GM20000 (cell line): ENCODE measurements around the gene CUX1.

Experiments used
- DNase-seq: peaks from one replicate; pipeline ENCODE4 v3.0.0; 2012; ENCODE audit warnings: low spot score
- CTCF ChIP-seq: IDR thresholded peaks from 2 replicates; pipeline ENCODE4 v1.5.1; 2012; ENCODE audit warnings: mild to moderate bottlenecking, control low read depth; ENCODE audit errors: extremely low read depth, missing control alignments

Gene CUX1

GRCh38 chr7:102196028-102196427 is 378.6 kb downstream of the CUX1 start:
- TF ChIP-seq CTCF = no peak

GRCh38 chr7:102197161-102197560 is 379.7 kb downstream of the CUX1 start:
- TF ChIP-seq CTCF = no peak
- DNase-seq = no peak

More at GRCh38 chr7:102196028-102196427, 378.6 kb downstream of the CUX1 start:
- no peak for DNase-seq

- no peak for TF ChIP-seq CTCF
- DNase-seq = no peak
These were observed 380.2 kb downstream of the CUX1 start for GRCh38 chr7:102197599-102197998.

- DNase-seq = no peak
- TF ChIP-seq CTCF = no peak
These were observed 381.1 kb downstream of the CUX1 start for GRCh38 chr7:102198417-102198956.

- no peak for TF ChIP-seq CTCF
These were observed 384.1 kb downstream of the CUX1 start for GRCh38 chr7:102201576-102201975.

GRCh38 chr7:102202556-102202955 is 385.1 kb downstream of the CUX1 start:
- no peak for TF ChIP-seq CTCF
- DNase-seq = no peak

More at GRCh38 chr7:102201576-102201975, 384.1 kb downstream of the CUX1 start:
- no peak for DNase-seq

- no peak for DNase-seq
These were observed 385.8 kb downstream of the CUX1 start for GRCh38 chr7:102203218-102203617.

More at GRCh38 chr7:102203218-102203617, 385.8 kb downstream of the CUX1 start:
- no peak for TF ChIP-seq CTCF
